Stimulated activated CD4-positive, alpha-beta T cell treated with anti-CD3 and anti-CD28 coated beads, Interleukin-4, amount 100 ng/mL, for 4 hours (primary cell): ENCODE data around the gene RAB1A.
A peak's percentile ranks its signal among the peaks of the same experiment; 100 is the strongest.
"Not testable (repeated sequence)": the region's sequence is repeated elsewhere in the genome, so short reads cannot be mapped to it uniquely, and the experiment has no call there.

Experiments
- DNase-seq, 2 experiments: peaks; one replicate each; pipeline ENCODE4 v3.0.0-alpha.2; 2020

Gene RAB1A

GRCh38 chr2:65129826-65130663 is at the start of gene RAB1A:
RAB1A (minus strand) TSS chr2:65130106; CDS start chr2:65129915, 191 bp downstream.
- DNase-seq, result peak; percentile 98 to 99

- DNase-seq, result no peak
Observed at GRCh38 chr2:65177751-65178442, 48.0 kb upstream of the RAB1A start.

- DNase-seq, result no peak
Observed at GRCh38 chr2:65175894-65176530, 46.1 kb upstream of the RAB1A start.

- not testable (repeated sequence) for DNase-seq
Observed at GRCh38 chr2:65174031-65174430, 44.1 kb upstream of the RAB1A start.

DNA sequence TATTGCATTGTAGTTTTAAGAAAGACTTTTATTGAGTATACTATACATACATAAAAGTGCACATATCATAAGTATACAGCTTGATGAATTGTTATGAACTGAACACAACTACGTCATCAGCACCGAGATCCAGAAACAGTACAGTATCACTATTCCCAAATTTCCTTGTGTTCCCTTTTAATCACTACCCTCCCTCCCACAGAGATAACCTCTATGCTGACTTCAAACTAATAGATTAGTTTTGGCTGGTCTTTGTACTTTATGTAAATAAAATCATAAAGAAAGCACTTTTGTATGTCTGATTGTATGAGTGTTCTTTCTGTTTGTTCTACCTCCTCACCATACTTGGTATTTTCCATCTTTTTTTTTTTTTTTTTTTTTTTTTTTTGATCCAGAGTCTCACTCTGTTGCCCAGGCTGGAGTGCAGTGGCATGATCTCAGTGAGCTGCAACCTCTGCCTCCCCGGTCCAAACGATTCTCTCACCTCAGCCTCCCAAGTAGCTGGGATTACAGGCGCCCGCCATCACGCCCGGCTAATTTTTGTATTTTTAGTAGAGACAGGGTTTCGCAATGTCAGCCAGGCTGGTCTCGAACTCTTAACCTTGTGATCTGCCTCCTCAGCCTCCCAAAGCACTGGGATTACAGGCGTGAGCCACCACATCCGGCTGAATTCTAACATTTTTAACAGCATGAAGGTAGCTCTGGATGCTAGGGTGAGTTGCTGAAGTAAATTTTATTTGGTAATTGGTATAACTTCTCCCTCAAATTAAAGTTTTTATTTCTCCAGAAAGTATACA is 43.3 kb upstream of the RAB1A start:
- no peak for DNase-seq

DNA sequence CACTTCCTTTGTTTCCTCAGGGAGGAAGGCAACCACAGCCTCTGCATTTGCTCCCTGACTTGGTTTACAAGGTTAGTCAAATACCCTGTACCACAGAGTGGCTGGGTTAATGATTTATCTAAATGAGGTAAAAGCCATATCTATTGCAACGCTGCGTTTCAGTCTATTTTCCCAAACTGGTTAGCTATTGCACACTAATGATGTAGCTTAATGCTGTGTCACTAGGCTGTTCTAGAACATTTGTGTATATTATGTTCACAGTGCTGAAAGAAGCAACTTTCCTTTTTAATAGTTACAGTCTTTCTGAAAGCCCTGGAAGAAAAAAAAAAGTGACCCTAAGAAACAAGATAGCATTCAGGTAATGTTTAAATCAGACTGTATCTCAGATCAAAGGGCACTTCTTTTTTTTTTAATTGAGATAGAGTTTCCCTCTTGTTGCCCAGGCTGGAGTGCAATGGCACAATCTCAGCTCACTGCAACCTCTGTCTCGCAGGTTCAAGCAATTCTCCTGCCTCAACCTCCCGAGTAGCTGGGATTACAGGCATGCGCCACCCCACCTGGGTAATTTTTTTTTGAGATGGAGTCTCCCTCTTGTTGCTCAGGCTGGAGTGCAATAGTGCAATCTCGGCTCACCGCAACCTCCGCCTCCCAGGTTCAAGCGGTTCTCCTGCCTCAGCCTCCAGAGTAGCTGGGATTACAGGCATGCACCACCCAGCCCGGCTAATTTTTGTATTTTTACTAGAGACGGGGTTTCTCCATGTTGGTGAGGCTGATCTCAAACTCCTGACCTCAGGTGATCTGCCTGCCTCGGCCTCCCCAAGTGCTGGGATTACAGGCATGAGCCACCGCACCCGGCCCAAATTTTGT is 40.9 kb upstream of the RAB1A start:
- not testable (repeated sequence) for DNase-seq

DNA sequence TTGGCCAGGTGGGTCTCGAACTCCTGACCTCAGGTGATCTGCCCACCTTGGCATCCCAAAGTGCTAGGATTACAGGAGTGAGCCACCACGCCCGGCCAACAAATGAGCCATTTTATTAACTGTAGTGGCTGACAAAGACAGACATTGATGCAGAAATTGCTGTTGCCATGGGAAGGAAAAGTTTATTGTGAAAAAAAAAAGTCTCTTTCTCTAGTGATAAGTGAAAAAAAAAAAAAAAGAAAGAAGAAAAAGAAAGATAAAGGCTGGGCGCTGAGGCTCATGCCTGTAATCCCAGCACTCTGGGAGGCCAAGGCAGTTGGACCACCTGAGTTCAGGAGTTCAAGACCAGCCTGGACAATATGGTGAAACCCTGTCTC is 39.8 kb upstream of the RAB1A start:
- no peak for DNase-seq

- no peak for DNase-seq
Observed at GRCh38 chr2:65165558-65165957, 35.7 kb upstream of the RAB1A start.

- DNase-seq, result no peak
Observed at GRCh38 chr2:65164426-65164891, 34.6 kb upstream of the RAB1A start.

DNA sequence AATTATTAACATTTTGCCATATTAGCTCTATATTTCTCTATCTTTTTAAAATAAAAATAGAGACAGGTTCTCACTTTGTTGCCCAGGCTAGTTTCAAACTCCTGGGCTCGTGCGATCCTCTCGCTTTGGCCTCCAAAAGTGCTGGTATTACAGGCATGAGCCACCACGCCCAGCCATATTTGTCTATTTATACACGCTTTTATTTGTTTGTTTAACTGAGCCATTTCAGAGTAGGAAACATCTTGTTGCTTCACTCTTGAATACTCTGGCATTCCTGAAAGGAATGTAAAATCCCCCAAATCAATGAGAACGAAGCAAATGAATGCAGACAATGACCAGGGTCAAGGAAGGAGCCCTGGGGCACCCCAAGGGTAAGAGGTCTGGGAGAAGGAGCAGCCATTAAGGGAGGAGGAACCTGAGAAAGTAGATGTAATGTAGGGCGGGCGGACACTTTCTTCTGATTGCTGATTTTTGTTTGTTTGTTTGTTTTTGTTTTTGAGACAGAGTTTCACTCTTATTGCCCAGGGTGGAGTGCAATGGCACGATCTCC is 31.7 kb upstream of the RAB1A start:
- DNase-seq, result no peak

DNA sequence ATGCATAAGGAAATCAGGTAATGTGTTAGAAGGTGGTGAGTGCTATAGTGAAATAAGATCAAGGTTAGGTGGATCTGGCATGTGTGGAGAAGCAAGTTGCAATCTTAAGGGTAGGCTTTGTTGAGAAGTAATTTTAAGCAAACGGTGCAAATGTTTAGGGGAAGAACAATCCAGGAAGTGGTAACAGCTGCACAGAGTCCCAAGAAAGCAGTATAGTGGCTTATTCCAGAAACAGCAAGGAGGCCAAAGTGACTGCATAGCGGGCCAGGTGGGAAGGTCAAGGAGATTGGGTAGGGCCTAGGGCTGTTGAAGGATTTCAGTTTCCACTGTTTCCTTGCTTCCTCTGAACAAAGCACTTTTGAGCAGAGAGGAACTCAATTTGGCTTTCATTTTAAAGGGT is 30.0 kb upstream of the RAB1A start:
- no peak for DNase-seq

- DNase-seq, result no peak
Observed at GRCh38 chr2:65159261-65159660, 29.4 kb upstream of the RAB1A start.

DNA sequence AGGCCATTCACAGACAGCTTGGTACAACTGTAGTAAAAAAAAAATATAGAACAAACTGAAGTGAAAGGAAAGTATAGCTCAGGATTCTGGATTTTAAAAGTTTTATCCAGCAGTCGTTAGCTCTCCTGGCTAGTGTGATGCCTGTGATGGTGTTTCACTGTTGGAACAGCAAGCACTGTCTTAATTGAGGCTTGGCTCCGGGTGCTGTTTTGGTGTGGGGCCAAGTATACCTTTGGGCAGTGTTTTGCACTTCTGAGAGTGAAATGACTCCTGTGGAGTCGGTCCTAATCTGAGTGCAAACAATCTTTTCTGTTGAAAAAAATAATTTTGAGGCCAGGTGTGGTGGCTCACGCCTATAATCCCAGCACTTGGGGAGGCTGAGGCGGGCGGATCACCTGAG is 28.7 kb upstream of the RAB1A start:
- no peak for DNase-seq

GRCh38 chr2:65157856-65158255 is 27.9 kb upstream of the RAB1A start:
- not testable (repeated sequence) for DNase-seq

DNA sequence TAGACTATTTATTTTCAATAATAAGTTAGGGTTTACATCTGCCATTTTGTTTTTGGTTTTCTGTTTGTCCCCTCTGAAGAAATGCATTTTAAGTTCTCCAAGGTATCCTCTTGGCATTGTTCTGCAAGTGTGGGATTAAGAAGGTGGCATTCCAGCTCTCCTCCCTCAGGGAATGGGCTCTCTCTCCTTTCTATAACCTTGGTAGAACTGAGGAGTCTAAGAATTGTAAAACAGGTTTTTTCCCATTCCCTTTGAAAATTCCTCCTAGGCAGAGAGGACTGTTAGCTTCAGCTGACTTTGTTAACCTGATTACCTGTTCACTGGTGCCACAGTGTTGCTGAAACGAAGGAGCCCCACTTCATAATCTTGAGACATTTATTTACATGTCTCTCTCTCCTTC is 26.1 kb upstream of the RAB1A start:
- DNase-seq, result no peak

GRCh38 chr2:65153515-65153914 is 23.6 kb upstream of the RAB1A start:
- DNase-seq, result no peak

GRCh38 chr2:65146078-65146477 is 16.2 kb upstream of the RAB1A start:
- no peak for DNase-seq

- no peak for DNase-seq
Observed at GRCh38 chr2:65144571-65144970, 14.7 kb upstream of the RAB1A start.

GRCh38 chr2:65142515-65142914 is 12.6 kb upstream of the RAB1A start:
- DNase-seq, result no peak

DNA sequence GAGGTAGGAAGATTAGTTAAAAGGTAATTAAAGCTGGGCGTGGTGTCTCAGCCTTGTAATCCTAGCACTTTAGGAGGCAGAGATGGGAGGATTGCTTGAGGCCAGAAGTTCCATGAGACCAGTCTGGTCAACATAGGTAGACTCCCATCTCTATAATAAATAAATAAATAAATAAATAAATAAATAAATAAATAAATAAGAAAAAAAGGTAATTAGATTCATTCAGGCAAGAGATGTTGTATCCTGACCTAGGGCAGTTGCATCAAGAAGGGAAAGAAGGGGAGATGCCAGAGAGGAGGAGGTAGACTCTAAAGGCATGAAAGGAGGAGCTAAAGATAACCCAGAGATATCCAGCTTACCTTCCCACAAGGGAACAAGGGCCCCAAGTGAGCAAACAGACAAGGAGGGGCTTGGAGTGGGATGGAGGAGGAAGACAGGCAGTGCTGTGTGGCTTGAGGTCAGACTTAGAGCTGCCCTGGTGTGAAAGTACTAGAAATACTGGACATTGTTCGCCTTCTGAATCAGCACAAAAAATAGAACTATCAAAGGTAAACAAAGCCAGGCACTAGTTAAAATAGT is 7.4 kb upstream of the RAB1A start:
- DNase-seq, result no peak

GRCh38 chr2:65136253-65136652 is 6.3 kb upstream of the RAB1A start:
- no peak for DNase-seq
